HG03469 (cell line): ENCODE results near the gene SLC12A6.
"Not testable (repeated sequence)": the region's sequence is repeated elsewhere in the genome, so short reads cannot be mapped to it uniquely, and the experiment has no call there.

Source experiments
- ATAC-seq: cut with Tn5 transposase; IDR thresholded peaks from one replicate; pipeline ENCODE4 v1.9.1; 2021; ENCODE audit warnings: mild to moderate bottlenecking, moderate library complexity, moderate number of reproducible peaks; ENCODE audit not compliant: unreplicated experiment

SLC12A6 gene

DNA sequence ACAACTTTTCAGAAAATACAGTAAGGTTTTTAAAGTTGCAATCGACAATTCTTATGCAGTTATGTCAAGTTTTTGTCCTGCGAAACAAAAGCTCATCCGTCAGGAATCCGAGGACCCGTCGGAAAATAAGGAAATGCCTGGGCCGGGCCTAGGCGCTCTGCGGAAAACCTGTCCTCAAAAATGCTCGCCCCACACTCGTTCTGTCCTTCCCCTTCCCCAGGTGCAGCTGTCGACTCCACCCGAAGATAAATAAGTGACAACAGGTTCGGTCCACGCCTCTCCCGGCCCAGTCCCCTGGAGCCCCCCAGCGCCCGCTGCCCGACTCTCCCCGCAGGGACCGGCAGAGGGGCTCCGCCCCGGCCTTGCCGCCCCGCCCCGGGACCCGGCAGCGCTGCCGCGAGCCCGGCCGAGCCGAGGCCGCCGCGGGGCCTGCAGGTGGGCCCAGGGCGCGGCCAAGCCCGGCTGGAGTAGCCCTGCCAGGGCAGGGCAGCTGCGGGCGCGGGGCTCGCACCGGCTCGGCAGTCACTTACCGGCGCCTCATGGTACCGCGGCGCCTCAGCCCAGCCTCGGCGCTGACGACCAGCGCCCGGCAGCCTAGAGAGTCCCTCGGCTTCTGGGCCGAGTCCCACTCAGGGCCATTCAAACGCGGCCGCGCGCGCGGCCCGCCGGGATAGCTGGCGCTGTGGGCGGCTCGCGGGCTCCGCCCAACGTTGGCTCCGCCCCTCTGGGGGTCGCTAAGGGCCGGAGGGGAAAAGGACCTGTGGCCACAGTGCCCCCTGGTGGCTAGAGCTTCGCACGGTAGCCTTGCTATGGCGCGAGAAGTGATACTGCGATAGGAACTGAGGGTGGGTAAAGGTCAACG is 127.9 kb downstream of the SLC12A6 start, which contains the start of gene KATNBL1:
Gene KATNBL1, minus strand, starts transcription at position 676 of the 862 bp plus-strand sequence. CDS start 46,420 bp downstream, outside the sequence.
- peak; percentile 85 for ATAC-seq

DNA sequence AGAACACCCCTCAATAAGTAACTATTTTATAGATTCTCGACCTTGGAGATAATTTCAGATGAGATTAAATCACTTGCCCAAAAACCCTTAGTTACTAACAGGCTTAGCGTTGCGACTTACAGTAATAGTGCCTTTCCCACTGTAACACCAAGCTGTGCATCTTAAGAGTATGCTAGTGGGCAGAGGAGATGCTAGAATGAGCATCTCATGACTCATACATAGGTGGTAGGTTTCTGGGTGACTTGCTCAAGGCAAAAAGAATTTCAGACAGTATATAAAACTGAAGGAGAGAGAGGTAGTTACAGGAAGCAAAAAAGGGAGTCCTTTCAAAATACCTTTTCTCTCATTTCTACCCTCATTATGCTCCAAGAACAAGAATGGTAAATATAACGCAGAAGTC is 131.6 kb downstream of the SLC12A6 start:
- no peak for ATAC-seq

DNA sequence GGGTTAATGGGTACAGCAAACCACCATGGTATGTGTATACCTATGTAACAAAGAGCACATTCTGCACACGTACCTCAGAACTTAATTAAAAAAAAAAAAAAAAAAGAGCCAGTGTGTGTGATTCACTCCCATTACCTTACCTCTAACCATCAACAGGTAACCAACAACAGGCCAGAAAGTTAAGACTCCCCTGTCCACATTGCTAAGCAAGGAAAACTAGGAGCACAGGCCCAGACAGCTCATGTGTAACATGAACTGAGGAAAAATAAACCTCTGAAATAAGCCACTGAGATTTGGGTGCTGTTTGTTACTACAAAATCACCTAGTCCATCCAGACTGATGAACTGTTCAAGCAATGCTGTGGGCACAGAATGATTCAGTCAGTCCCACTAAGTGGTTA is 133.6 kb downstream of the SLC12A6 start:
- ATAC-seq: no peak

DNA sequence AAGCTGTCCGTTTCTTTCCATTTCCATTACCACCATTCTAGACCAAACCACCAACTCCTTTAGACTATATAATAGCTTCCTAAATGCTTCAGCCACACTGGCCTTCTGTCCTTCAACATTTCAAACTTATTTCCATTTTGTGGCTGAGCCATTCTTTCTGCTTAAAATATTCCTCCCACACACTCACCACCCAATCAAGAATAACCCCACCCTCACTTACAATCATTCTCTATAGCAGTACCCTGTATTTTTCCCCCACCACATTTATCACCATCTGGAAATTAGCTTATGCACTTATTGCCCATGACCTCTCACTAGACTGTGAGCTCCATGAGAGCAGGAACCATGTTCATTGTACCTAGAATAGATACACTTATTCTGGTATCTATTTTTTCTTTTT is 134.3 kb downstream of the SLC12A6 start:
- no peak for ATAC-seq

DNA sequence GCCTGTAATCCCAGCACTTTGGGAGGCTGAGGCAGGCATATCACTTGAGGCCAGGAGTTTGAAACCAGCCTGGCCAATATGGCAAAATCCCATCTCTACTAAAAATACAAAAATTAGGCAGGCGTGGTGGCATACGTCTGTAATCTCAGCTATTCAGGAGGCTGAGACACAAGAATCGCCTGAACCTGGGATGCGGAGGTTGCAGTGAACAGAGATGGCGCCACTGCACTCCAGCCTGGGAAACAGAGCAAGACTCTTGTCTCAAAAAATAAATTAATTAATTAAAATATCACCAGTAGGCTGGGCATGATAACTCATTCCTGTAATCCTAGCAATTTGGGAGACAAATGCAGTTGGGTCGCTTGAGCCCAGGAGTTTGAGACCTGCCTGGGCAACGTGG is 144.3 kb downstream of the SLC12A6 start:
- ATAC-seq: not testable (repeated sequence)

DNA sequence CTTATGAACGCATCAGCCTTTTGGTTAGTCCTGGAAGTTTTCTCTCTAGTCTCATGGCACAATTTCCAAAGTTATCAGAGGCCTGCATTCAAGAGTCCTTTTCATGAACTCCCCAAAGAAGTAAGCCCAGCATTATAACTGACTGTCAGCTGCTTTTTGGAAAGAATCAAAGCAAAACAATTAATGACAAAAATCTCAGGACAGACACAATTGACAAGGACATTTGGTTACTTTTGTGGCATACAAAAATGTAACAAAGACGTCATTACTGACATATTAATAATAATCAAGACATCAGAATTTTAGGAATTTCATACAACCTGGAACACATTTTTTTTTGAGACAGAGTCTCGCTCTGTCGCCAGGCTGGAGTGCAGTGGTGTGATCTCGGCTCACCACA is 148.9 kb downstream of the SLC12A6 start:
- ATAC-seq: no peak

DNA sequence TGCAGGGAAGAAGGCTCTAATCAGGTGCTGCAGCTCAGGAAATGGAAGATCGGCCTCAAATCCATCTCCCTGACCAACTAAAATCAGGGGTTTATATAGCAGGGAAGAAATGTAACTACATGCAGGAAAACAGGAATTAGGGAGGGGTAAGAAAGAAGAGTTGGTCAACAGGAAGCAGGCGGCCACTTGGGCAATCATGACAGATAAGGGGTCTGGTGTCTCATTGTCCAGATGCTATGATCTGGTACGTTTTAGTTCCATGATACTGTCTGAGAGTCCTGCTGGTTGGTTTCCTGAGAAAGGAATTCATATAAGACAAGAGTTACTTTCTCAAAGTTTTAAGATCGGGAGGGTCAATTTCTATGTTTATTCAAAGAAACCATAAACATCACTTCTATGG is 151.9 kb downstream of the SLC12A6 start:
- ATAC-seq: no peak

DNA sequence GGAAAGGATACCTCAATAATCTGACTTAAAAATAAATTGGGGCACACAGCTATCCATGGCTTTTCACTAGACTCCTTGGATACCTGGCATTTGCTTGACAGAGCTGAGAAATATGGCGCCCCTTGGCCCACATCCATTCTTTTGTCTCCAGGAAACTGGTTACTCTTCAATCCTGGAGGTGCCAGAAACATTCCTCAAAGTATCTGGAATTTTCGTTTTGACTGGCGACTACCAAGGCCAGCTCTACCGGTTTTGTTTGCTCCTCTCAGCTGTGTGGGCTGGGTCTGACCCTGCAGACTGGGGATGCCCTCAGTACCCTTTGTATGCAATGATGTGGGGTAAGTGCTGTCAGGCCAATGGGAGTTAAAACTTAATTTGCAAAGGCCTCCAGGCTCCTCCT is 154.6 kb downstream of the SLC12A6 start:
- ATAC-seq: no peak
